ENCODE measurements around the gene RAB3C. TPM values are rescaled to one million over a fixed set of nuclear protein-coding genes. Genes with fewer than 3 reads are reported as not detected.

The RAB3C gene
- total RNA-seq, 1 experiment from 2014 or later: not detected

- no peaks in the 10 kb centered on the region for H3K9me3 Mint-ChIP-seq (ENCODE audit: unreplicated experiment)
- CTCF ChIA-PET: interaction anchor here (0.6 to 0.9 kb wide), 4 partner anchors 10 to 260 kb away, joined by 3 read pairs; no protein-coding TSS in a partner anchor
- H3K27me3 Mint-ChIP-seq (ENCODE audit: insufficient read depth, unreplicated experiment): peaks cover 96% of the 10 kb centered on the region
- no TSS peak for BruUV-seq (replicated peaks)
- TF ChIP-seq CTCF (IDR thresholded peaks at IDR 0.05; ENCODE audit: unreplicated experiment): no peak
- H3K4me1 Mint-ChIP-seq (ENCODE audit: insufficient read depth, unreplicated experiment): no peaks in the 10 kb centered on the region
- no peaks in the 10 kb centered on the region for H3K36me3 Mint-ChIP-seq (ENCODE audit: insufficient read depth, unreplicated experiment)
- intact Hi-C loops (cut with micrococcal nuclease): no loop called here
- no peak overlapping the region for H3K4me3 Mint-ChIP-seq (ENCODE audit: unreplicated experiment)
- POLR2A ChIA-PET: no interaction called here
- no peak overlapping the region for H3K27ac Mint-ChIP-seq (ENCODE audit: low read depth, unreplicated experiment)
- DNase-seq (ENCODE audit: unreplicated experiment): no peak
These were observed 193.7 kb downstream of the RAB3C start for GRCh38 chr5:58776559-58776958.

GRCh38 chr5:58778888-58779287 is 196.0 kb downstream of the RAB3C start:
- no peak for DNase-seq (ENCODE audit: unreplicated experiment)
- Mint-ChIP-seq H3K36me3 (ENCODE audit: insufficient read depth, unreplicated experiment) (no peaks in the 10 kb centered on the region), H3K27ac (ENCODE audit: low read depth, unreplicated experiment) (no peak overlapping the region), H3K4me1 (ENCODE audit: insufficient read depth, unreplicated experiment) (no peaks in the 10 kb centered on the region), H3K9me3 (ENCODE audit: unreplicated experiment) (no peaks in the 10 kb centered on the region), H3K27me3 (ENCODE audit: insufficient read depth, unreplicated experiment) (peaks cover 96% of the 10 kb centered on the region), H3K4me3 (ENCODE audit: unreplicated experiment) (no peak overlapping the region)
- ChIA-PET CTCF (interaction anchor here (0.7 kb wide), 1 partner anchor 13 kb away, joined by 4 read pairs; no protein-coding TSS in a partner anchor), POLR2A (no interaction called here)
- intact Hi-C loops (cut with micrococcal nuclease): no loop called here
- no TSS peak for BruUV-seq (replicated peaks)
- no peak for TF ChIP-seq CTCF (IDR thresholded peaks at IDR 0.05; ENCODE audit: unreplicated experiment)

GRCh38 chr5:58786035-58786434 is 203.2 kb downstream of the RAB3C start:
- Mint-ChIP-seq H3K27me3 (ENCODE audit: insufficient read depth, unreplicated experiment) (peaks cover 100% of the 10 kb centered on the region), H3K9me3 (ENCODE audit: unreplicated experiment) (no peaks in the 10 kb centered on the region), H3K4me3 (ENCODE audit: unreplicated experiment) (no peak overlapping the region), H3K36me3 (ENCODE audit: insufficient read depth, unreplicated experiment) (no peaks in the 10 kb centered on the region), H3K27ac (ENCODE audit: low read depth, unreplicated experiment) (no peak overlapping the region), H3K4me1 (ENCODE audit: insufficient read depth, unreplicated experiment) (no peaks in the 10 kb centered on the region)
- TF ChIP-seq CTCF (IDR thresholded peaks at IDR 0.05; ENCODE audit: unreplicated experiment): no peak
- intact Hi-C loops (cut with micrococcal nuclease): no loop called here
- BruUV-seq (replicated peaks): no TSS peak
- DNase-seq (ENCODE audit: unreplicated experiment): no peak
- POLR2A ChIA-PET: no interaction called here
- CTCF ChIA-PET: no interaction called here

- Mint-ChIP-seq H3K9me3 (ENCODE audit: unreplicated experiment) (no peaks in the 10 kb centered on the region), H3K27ac (ENCODE audit: low read depth, unreplicated experiment) (no peak overlapping the region), H3K36me3 (ENCODE audit: insufficient read depth, unreplicated experiment) (no peaks in the 10 kb centered on the region), H3K27me3 (ENCODE audit: insufficient read depth, unreplicated experiment) (peaks cover 100% of the 10 kb centered on the region), H3K4me3 (ENCODE audit: unreplicated experiment) (no peak overlapping the region), H3K4me1 (ENCODE audit: insufficient read depth, unreplicated experiment) (no peaks in the 10 kb centered on the region)
- no TSS peak for BruUV-seq (replicated peaks)
- TF ChIP-seq CTCF (IDR thresholded peaks at IDR 0.05; ENCODE audit: unreplicated experiment): no peak
- ChIA-PET POLR2A (no interaction called here), CTCF (interaction anchor here (0.6 to 1.0 kb wide), 3 partner anchors 19 to 234 kb away, joined by 3 read pairs; no protein-coding TSS in a partner anchor)
- DNase-seq (ENCODE audit: unreplicated experiment): no peak
- intact Hi-C loops (cut with micrococcal nuclease): no loop called here
These were observed 203.9 kb downstream of the RAB3C start for GRCh38 chr5:58786711-58787303.
